HG03457 (cell line): Measurements from ENCODE around the gene EGFR.

ENCODE experiments used
- ATAC-seq: cut with Tn5 transposase; IDR thresholded peaks from one replicate; pipeline ENCODE4 v1.9.1; 2021; ENCODE audit warnings: moderate number of reproducible peaks; ENCODE audit not compliant: unreplicated experiment

Gene EGFR

GRCh38 chr7:55006499-55006898 lies 12.3 kb upstream of the EGFR start:
- no peak for ATAC-seq

- ATAC-seq = no peak
Observed at GRCh38 chr7:55013851-55014250, 5.0 kb upstream of the EGFR start.

- ATAC-seq = no peak
Observed at GRCh38 chr7:55016061-55016745, 2.6 kb upstream of the EGFR start.

- no peak for ATAC-seq
Observed at GRCh38 chr7:55016746-55017090, 2.1 kb upstream of the EGFR start.

GRCh38 chr7:55017841-55018240 lies 976 bp upstream of the EGFR start:
- ATAC-seq = no peak

GRCh38 chr7:55019191-55019690 lies 424 bp downstream of the EGFR start:
- no peak for ATAC-seq

GRCh38 chr7:55019691-55020465 lies 1.1 kb downstream of the EGFR start:
- ATAC-seq = no peak

- no peak for ATAC-seq
Observed at GRCh38 chr7:55020466-55020871, 1.7 kb downstream of the EGFR start.

GRCh38 chr7:55021053-55021452 lies 2.2 kb downstream of the EGFR start:
- ATAC-seq = no peak

- ATAC-seq = no peak
Observed at GRCh38 chr7:55022002-55022985, 3.5 kb downstream of the EGFR start.

- no peak for ATAC-seq
Observed at GRCh38 chr7:55023841-55024505, 5.2 kb downstream of the EGFR start.

- no peak for ATAC-seq
Observed at GRCh38 chr7:55024776-55025175, 6.0 kb downstream of the EGFR start.

GRCh38 chr7:55026086-55026790 lies 7.4 kb downstream of the EGFR start:
- ATAC-seq = no peak

GRCh38 chr7:55026867-55027490 lies 8.2 kb downstream of the EGFR start:
- no peak for ATAC-seq

- no peak for ATAC-seq
Observed at GRCh38 chr7:55028011-55028410, 9.2 kb downstream of the EGFR start.

GRCh38 chr7:55030314-55030713 lies 11.5 kb downstream of the EGFR start:
- no peak for ATAC-seq

GRCh38 chr7:55031075-55031474 lies 12.3 kb downstream of the EGFR start:
- ATAC-seq = no peak

GRCh38 chr7:55032069-55032699 lies 13.4 kb downstream of the EGFR start:
- ATAC-seq = no peak

GRCh38 chr7:55033236-55033846 lies 14.5 kb downstream of the EGFR start:
- no peak for ATAC-seq
